Left lung (tissue), 10 donors: ENCODE results near the gene CLEC4G. TPM values are rescaled to one million over a fixed set of nuclear protein-coding genes. Genes with fewer than 3 reads are reported as not detected.
A peak's percentile ranks its signal among the peaks of the same experiment; 100 is the strongest.

Experiments
- ATAC-seq: fragments of 200-7000 bp; cut with Tn5 transposase; one replicate; pipeline ENCODE4 v1.9.1; 2020; ENCODE audit warnings: moderate library complexity
- DNase-seq, 4 donors: peaks; one replicate each; pipeline ENCODE4 v3.0.0-alpha.2; 2013 to 2020
- H3K27ac ChIP-seq, 2 donors: fragments of 200-600 bp; sonication (generic) in 1 of 2; one replicate each; pipeline versions ENCODE4 v1.5.0 to v1.8.0; 2020 to 2021
- H3K27me3 ChIP-seq, 2 donors: fragments of 200-600 bp; sonication (generic) in 1 of 2; one replicate each; pipeline versions ENCODE4 v1.5.0 to v1.8.0; 2020 to 2021
- H3K36me3 ChIP-seq, 2 donors: fragments of 200-600 bp; sonication (generic) in 1 of 2; one replicate each; pipeline versions ENCODE4 v1.5.0 to v1.8.0; 2020 to 2021
- H3K4me1 ChIP-seq, 2 donors: fragments of 200-600 bp; one replicate each; pipeline ENCODE4 v1.8.0; 2021
- H3K4me3 ChIP-seq, 2 donors: fragments of 200-600 bp; sonication (generic) in 1 of 2; one replicate each; pipeline versions ENCODE4 v1.5.0 to v1.8.0; 2020 to 2021; ENCODE audit warnings: mild to moderate bottlenecking in 1 of 2
- H3K9me3 ChIP-seq, 2 donors: fragments of 200-600 bp; sonication (generic) in 1 of 2; one replicate each; pipeline versions ENCODE4 v1.5.0 to v1.8.0; 2020 to 2021
- CTCF ChIP-seq, 2 donors: fragments of 200-600 bp; sonication (generic) in 1 of 2; IDR thresholded peaks; one replicate each; pipeline versions ENCODE4 v1.5.0 to v1.8.0; 2021; ENCODE audit warnings: antibody characterized with exemption in 2 of 2
- intact Hi-C, 2 donors: fragments of 100-400 bp; cut with DNase I; formaldehyde crosslinking; loops; one replicate each; pipeline versions ENCODE4 v1.11.2 to v1.14.2; 2022
- polyA plus RNA-seq, 6 donors: library from polyadenylated mRNA; unstranded; fragments of 120-200 nt; gene quantifications; one replicate each; pipeline ENCODE4 v1.2.1, GENCODE V29; 2013; ENCODE audit not compliant: insufficient read length in 6 of 6
- total RNA-seq, 2 donors: library from RNA; stranded (reverse); fragmentation: NEBNext Ultra II Directional; extraction: Animal tissue kit (Norgen Biotek cat#: 25700); gene quantifications; one replicate each; pipeline ENCODE4 v1.2.1, GENCODE V29; 2021
- donor health status: DM: no; HTN: yes; CAD: no.
- donor health status: DM: no; HTN: no; CAD: no.

CLEC4G gene
- total and polyA plus RNA-seq, 8 donors = 0.20 to 2.2 (median 0.33) TPM; not detected in 2

GRCh38 chr19:7738023-7738422, 6.1 kb upstream of the CLEC4G start:
- H3K27ac ChIP-seq = no peak overlapping the region
- H3K36me3 ChIP-seq = no peaks in the 10 kb centered on the region
- intact Hi-C loops = no loop called here
- H3K27me3 ChIP-seq = no peaks in the 10 kb centered on the region
- peaks cover 0 to 19% of the 10 kb centered on the region in 2 donors for H3K4me1 ChIP-seq
- no peak overlapping the region for H3K4me3 ChIP-seq
- no peak for TF ChIP-seq CTCF (IDR thresholded peaks at IDR 0.05)
- no peaks in the 10 kb centered on the region for H3K9me3 ChIP-seq
- ATAC-seq = no peak
- no peak for DNase-seq

GRCh38 chr19:7737215-7737614, 5.3 kb upstream of the CLEC4G start:
- Histone ChIP-seq H3K9me3 (no peaks in the 10 kb centered on the region), H3K4me1 (peaks cover 0 to 19% of the 10 kb centered on the region in 2 donors), H3K27ac (no peak overlapping the region), H3K36me3 (no peaks in the 10 kb centered on the region), H3K27me3 (peaks cover 0 to 4% of the 10 kb centered on the region in 2 donors), H3K4me3 (no peak overlapping the region)
- intact Hi-C loops = no loop called here
- ATAC-seq (no peak), DNase-seq (no peak)
- TF ChIP-seq CTCF (IDR thresholded peaks at IDR 0.05) = no peak

GRCh38 chr19:7736148-7736547, 4.2 kb upstream of the CLEC4G start:
- H3K9me3 ChIP-seq = no peaks in the 10 kb centered on the region
- intact Hi-C loops = no loop called here
- no peak overlapping the region for H3K27ac ChIP-seq
- no peak for DNase-seq
- H3K4me1 ChIP-seq = peaks cover 0 to 19% of the 10 kb centered on the region in 2 donors
- H3K4me3 ChIP-seq = no peak overlapping the region
- no peak for TF ChIP-seq CTCF (IDR thresholded peaks at IDR 0.05)
- H3K36me3 ChIP-seq = no peaks in the 10 kb centered on the region
- peaks cover 3 to 15% of the 10 kb centered on the region in 2 donors for H3K27me3 ChIP-seq
- no peak for ATAC-seq

GRCh38 chr19:7734220-7735203, 2.6 kb upstream of the CLEC4G start:
- TF ChIP-seq CTCF (IDR thresholded peaks at IDR 0.05) = no peak
- intact Hi-C loops = no loop called here
- Histone ChIP-seq H3K36me3 (no peaks in the 10 kb centered on the region), H3K4me3 (no peak overlapping the region), H3K4me1 (peaks cover 0 to 34% of the 10 kb centered on the region in 2 donors), H3K27ac (peak overlapping the region in 1 of 2 donors; percentile 61), H3K9me3 (no peaks in the 10 kb centered on the region), H3K27me3 (peaks cover 19 to 31% of the 10 kb centered on the region in 2 donors)
- peak in 1 of 4 donors; percentile 24 for DNase-seq
- ATAC-seq = peak; percentile 82

- intact Hi-C loops = no loop called here
- TF ChIP-seq CTCF (IDR thresholded peaks at IDR 0.05) = no peak
- peaks cover 28 to 42% of the 10 kb centered on the region in 2 donors for H3K27me3 ChIP-seq
Observed at GRCh38 chr19:7733376-7733775, 1.5 kb upstream of the CLEC4G start.

More at GRCh38 chr19:7733376-7733775, 1.5 kb upstream of the CLEC4G start:
- no peaks in the 10 kb centered on the region for H3K9me3 ChIP-seq
- no peak overlapping the region for H3K27ac ChIP-seq
- H3K4me3 ChIP-seq = no peak overlapping the region
- H3K36me3 ChIP-seq = no peaks in the 10 kb centered on the region
- peak; percentile 88 for ATAC-seq
- H3K4me1 ChIP-seq = peaks cover 0 to 40% of the 10 kb centered on the region in 2 donors
- no peak for DNase-seq
